Measurements from ENCODE around the gene SRXN1. TPM values are rescaled to one million over a fixed set of nuclear protein-coding genes. Genes with fewer than 3 reads are reported as not detected.

SRXN1 gene
- total RNA-seq, 1 experiment from 2014 or later: 80.8 TPM

DNA sequence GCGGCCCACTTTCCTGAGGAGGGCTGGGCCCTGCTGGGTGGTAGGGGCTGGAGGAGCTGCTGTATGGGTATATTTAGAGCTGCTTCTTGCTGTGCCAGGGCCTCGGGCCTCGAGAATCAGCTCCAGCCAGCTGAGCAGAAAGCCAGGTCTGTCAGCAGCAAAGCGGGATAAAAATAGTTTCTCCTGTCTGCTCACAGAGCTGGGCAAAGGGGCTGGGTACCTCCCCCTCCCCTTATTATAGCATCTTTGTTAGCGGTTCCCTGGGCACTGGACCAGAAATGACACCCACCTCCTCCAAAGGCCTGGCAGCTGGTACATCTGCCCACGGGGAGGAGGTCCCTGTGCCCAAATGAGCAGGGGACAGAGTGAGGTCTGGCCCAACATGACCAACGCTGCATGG lies 16.6 kb upstream of the SRXN1 start (continued):
- TF ChIP-seq ZNF274 (IDR thresholded peaks at IDR 0.05; ENCODE audit: low read depth, low read length) (no peak), TCF7L2 (IDR thresholded peaks at IDR 0.05; ENCODE audit: borderline replicate concordance, extremely low read depth, insufficient read depth, insufficient read length) (no peak), CBX3 (IDR thresholded peaks at IDR 0.05; ENCODE audit: low read depth) (no peak)
- TF ChIP-seq, protein P1, sequence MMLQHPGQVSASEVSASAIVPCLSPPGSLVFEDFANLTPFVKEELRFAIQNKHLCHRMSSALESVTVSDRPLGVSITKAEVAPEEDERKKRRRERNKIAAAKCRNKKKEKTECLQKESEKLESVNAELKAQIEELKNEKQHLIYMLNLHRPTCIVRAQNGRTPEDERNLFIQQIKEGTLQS (IDR thresholded peaks at IDR 0.05): no peak
- TF ChIP-seq, protein P2, sequence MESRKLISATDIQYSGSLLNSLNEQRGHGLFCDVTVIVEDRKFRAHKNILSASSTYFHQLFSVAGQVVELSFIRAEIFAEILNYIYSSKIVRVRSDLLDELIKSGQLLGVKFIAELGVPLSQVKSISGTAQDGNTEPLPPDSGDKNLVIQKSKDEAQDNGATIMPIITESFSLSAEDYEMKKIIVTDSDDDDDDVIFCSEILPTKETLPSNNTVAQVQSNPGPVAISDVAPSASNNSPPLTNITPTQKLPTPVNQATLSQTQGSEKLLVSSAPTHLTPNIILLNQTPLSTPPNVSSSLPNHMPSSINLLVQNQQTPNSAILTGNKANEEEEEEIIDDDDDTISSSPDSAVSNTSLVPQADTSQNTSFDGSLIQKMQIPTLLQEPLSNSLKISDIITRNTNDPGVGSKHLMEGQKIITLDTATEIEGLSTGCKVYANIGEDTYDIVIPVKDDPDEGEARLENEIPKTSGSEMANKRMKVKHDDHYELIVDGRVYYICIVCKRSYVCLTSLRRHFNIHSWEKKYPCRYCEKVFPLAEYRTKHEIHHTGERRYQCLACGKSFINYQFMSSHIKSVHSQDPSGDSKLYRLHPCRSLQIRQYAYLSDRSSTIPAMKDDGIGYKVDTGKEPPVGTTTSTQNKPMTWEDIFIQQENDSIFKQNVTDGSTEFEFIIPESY (IDR thresholded peaks at IDR 0.05; ENCODE audit: extremely low read depth, insufficient replicate concordance, low read length): no peak

DNA sequence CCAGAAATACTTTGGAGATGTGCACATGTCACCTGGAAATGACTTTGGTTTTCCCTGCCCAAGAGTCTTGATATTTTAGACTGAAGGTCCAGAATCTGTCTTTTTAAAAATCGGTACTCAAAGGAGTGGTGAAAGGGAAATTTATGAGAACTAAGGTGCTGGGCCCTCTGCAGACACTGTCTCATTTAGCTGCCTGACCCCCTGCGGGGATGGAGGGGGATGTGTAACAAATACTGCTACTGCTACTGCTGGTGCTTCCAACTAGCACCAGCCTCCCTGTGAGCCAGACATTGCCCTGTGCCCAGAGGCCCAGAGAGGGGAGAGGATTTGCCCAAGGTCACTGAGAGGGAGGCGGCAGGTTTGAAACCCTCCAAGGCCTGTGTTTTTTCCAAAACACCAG lies 15.6 kb upstream of the SRXN1 start:
- peaks cover 7% of the 10 kb centered on the region for H3K27me3 ChIP-seq (ENCODE audit: insufficient read depth, low read length)
- H3K27ac ChIP-seq (ENCODE audit: low read depth, low read length): no peak overlapping the region
- no peak for ATAC-seq
- no peaks in the 10 kb centered on the region for H3K9me2 ChIP-seq (ENCODE audit: insufficient read depth)
- no peak overlapping the region for H3K9ac ChIP-seq (ENCODE audit: low read length)
- ChIA-PET CTCF (interaction anchor here (1.1 to 1.8 kb wide), 4 partner anchors 21 to 100 kb away, joined by 3 to 7 read pairs (median 4); partner anchors contain the start of gene SLC52A3), RAD21 (ENCODE audit: low non-redundant PET in 1 of 2, low total read pairs in 2 of 2, uncharacterized antibody in 2 of 2, unreplicated experiment in 2 of 2) (no interaction called here), POLR2A (no interaction called here)
- no peak overlapping the region for H3K4me2 ChIP-seq (ENCODE audit: low read length)
- TF ChIP-seq SP1 (IDR thresholded peaks at IDR 0.05; ENCODE audit: low read depth): no peak
- TF ChIP-seq, protein P1 (IDR thresholded peaks at IDR 0.05): no peak
- TF ChIP-seq TCF7L2 (IDR thresholded peaks at IDR 0.05; ENCODE audit: borderline replicate concordance, extremely low read depth, insufficient read depth, insufficient read length): no peak
- TF ChIP-seq YY1 (IDR thresholded peaks at IDR 0.05; ENCODE audit: extremely low read depth, insufficient replicate concordance, low read depth, low read length): no peak
- TF ChIP-seq POLR2AphosphoS5 (IDR thresholded peaks at IDR 0.05; ENCODE audit: low read depth, low read length): no peak
- TF ChIP-seq, protein P2 (IDR thresholded peaks at IDR 0.05; ENCODE audit: extremely low read depth, insufficient replicate concordance, low read length): no peak
- no peak for TF ChIP-seq FOSL1 (IDR thresholded peaks at IDR 0.05; ENCODE audit: low read depth)
- TF ChIP-seq CEBPB (IDR thresholded peaks at IDR 0.05; ENCODE audit: low read depth): no peak
- TF ChIP-seq EGR1 (IDR thresholded peaks at IDR 0.05; ENCODE audit: low read depth): no peak
- TF ChIP-seq ZNF274 (IDR thresholded peaks at IDR 0.05; ENCODE audit: low read depth, low read length): no peak
- DNase-seq (ENCODE audit: low read depth, low spot score): no peak
- no peaks in the 10 kb centered on the region for H3K79me2 ChIP-seq (ENCODE audit: insufficient read depth, low read length)
- no peaks in the 10 kb centered on the region for H3K9me3 ChIP-seq (ENCODE audit: control insufficient read depth in 1 of 2, insufficient read depth in 1 of 2, low read depth in 1 of 2, low read length in 2 of 2)
- no peaks in the 10 kb centered on the region for H4K20me1 ChIP-seq (ENCODE audit: insufficient read depth)
- BruUV-seq (replicated peaks): no TSS peak
- peaks cover 9 to 10% of the 10 kb centered on the region in 2 experiments; a peak in 3 of 4 replicates for H3K4me1 ChIP-seq (ENCODE audit: control insufficient read depth in 1 of 2, insufficient read depth in 2 of 2, low read length in 2 of 2)
- no peak overlapping the region for H2AFZ ChIP-seq (ENCODE audit: low read depth, low read length, poor library complexity, severe bottlenecking)
- H3K36me3 ChIP-seq (ENCODE audit: control insufficient read depth in 1 of 2, insufficient read depth in 2 of 2, low read length in 2 of 2): no peaks in the 10 kb centered on the region
- no peak overlapping the region for H3K4me3 ChIP-seq (replicated peaks in 1 of 2; ENCODE audit: low read depth in 1 of 2, low read length in 2 of 2)
- intact Hi-C loops (cut with micrococcal nuclease): loop anchor here (5.0 kb wide), 1 partner anchor 316 kb away; no protein-coding TSS in a partner anchor
